GM21423 (cell line): ENCODE data around the gene OR56B4.
"Not testable (repeated sequence)": the region's sequence is repeated elsewhere in the genome, so short reads cannot be mapped to it uniquely, and the experiment has no call there.

Experiments used
- ATAC-seq: cut with Tn5 transposase; IDR thresholded peaks from one replicate; pipeline ENCODE4 v1.9.1; 2021; ENCODE audit warnings: mild to moderate bottlenecking, moderate library complexity; ENCODE audit not compliant: unreplicated experiment

The OR56B4 gene

DNA sequence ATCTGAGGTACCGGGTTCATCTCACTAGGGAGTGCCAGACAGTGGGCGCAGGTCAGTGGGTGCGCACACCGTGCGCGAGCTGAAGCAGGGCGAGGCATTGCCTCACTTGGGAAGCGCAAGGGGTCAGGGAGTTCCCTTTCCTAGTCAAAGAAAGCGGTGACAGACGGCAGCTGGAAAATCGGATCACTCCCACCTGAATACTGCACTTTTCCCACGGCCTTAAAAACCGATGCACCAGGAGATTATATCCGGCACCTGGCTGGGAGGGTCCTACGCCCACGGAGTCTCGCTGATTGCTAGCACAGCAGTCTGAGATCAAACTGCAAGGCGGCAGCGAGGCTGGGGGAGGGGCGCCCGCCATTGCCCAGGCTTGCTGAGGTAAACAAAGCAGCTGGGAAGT, 36.3 kb downstream of the OR56B4 start:
- ATAC-seq: not testable (repeated sequence)

DNA sequence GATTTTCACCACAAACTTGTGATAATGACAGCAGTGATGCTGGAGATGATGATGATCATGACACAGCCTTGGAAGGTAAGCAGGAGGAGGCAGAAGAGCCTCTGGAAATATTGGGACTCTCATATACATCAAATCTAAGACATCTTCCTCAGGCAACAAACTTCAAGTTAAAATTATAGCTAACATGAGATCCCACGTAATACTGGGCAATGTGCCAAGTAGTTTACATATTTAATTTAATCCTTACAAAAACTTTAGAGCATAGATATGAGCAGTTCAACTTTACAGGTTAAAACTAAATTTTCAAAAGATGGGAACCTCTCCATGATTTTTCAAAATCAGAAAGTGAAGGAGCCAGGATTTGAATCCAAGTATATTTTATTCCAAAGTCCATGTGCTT, 43.6 kb downstream of the OR56B4 start:
- ATAC-seq: no peak

DNA sequence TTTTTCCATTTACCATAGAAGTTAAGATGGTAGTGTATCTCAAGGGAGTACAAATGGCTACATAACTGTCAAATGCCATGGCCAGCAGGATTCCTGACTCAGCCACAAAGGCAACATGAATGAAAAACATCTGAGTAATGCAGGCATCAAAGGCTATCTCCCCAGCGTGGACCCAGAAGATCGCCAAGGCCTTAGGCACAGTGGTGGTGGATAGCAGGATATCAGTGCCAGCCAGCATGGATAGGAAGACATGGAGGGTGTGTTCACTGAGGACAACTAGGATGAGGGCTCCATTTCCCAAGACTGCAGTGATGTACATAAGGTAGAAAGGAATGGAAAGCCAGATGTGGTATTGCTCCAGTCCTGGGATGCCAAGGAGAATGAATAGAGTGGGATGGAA, 44.6 kb downstream of the OR56B4 start:
- ATAC-seq: no peak

DNA sequence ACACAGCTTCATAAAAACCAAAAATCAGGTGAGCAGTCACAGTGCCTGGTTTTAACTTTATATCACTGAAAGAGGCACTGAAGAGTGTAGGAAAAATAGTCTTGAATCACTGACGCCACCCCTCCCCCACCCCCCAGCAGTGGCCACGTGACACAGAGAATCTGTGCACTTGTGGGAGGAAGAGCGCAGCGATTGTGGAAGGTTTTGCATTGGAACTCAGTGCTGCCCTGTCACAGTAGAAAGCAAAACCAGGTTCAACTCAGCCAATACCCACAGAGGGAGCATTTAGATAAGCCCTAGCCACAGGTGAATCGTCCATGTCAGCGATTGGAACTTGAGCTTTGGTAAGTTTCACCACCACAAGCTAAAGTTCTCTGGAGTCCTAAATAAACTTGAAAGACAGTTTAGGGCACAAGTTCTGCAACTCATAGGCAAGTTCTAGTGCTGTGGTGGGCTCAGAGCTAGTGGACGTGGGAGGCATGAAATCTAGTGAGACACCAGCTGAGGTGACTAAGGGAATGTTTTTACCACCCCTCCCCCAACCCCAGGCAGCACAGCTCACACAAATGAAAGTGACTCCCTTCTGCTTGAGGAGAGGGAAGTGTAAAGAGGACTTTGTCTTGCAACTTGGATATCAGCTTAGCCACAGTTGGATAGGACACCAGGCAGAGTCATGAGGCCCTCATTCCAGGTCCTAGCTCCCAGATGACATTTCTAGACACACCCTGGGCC, 49.3 kb downstream of the OR56B4 start:
- no peak for ATAC-seq
